ENCODE results near the gene FOXF1.

Gene FOXF1

DNA sequence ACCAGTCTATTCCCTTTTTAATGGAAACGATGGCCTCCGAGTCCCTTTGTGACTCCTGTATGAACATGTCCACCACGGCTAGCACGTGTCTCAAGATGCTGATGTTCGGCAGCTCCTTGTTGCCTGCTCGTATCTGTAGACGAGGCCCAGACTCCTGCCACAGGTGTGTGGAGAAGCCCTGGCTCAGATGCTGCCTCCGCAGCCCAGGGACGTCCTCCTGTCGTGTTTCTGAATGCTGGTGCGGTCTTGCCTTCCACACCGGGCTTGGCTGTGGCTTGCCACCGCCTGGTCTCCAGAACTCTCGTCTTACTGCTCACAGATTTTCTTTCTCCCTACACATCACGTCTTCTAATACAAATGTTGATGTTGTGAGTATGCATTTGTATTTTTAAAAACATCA, 17.0 kb downstream of the FOXF1 start:
- H3K36me3 ChIP-seq = peaks cover 18% of the 10 kb centered on the region
- no peak overlapping the region for H3K27ac ChIP-seq
- no peaks in the 10 kb centered on the region for H3K9me3 ChIP-seq
- peaks cover 20% of the 10 kb centered on the region for H3K27me3 ChIP-seq
- no peak for TF ChIP-seq CTCF (IDR thresholded peaks at IDR 0.05)
- peaks cover 0 to under 1% of the 10 kb centered on the region in 2 experiments for H3K4me1 ChIP-seq (ENCODE audit: control insufficient read depth in 1 of 2, insufficient read depth in 1 of 2, low read depth in 1 of 2, low read length in 1 of 2)
- no peak overlapping the region for H3K4me3 ChIP-seq (ENCODE audit: low read depth in 1 of 2, low read length in 1 of 2)

DNA sequence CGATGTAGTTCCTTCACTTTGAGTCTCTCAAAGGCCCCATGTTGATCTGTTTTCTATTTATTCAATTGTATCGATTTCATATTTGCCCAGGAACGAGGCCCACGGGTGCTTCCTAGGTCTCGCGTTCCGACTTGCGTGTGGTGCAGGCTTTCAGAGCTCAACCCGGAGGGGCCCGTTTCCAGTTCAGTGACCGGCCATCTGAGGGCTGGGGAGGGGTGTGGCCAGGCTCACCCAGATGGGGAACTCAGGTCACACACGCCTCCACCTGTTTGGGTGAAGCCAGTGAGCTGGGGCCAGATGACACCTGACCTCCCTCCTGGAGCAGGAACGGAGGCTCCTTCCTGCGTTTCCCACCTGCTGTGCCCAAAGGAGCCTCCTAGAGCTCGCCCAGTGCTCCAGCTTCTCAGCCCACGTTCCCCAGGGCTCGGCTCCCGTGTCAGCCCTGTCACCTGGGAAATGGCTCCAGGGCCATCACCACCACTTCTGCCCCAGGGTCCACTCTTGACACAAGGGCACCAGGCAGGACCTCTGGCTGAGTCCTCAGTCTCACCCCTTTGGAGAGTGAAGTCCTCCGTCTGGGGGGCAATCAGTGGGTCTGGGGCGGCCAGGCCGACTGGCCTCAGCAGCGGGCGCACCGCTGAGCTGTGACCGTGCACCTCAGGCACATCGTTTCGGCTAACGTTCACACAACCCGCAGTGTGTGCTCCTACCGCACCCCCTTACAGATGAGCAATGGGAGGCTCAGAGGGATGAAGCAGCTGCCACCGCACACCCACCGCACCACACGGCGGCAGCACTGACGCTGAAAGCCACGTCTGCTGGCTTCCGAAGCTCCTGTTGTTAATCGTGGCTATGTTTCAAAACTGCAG, 18.0 kb downstream of the FOXF1 start:
- H3K27me3 ChIP-seq = peaks cover 14% of the 10 kb centered on the region
- H3K27ac ChIP-seq = no peak overlapping the region
- TF ChIP-seq CTCF (IDR thresholded peaks at IDR 0.05) = no peak
- H3K9me3 ChIP-seq = no peaks in the 10 kb centered on the region
- peaks cover 25% of the 10 kb centered on the region for H3K36me3 ChIP-seq
- no peaks in the 10 kb centered on the region for H3K4me1 ChIP-seq (ENCODE audit: control insufficient read depth in 1 of 2, insufficient read depth in 1 of 2, low read depth in 1 of 2, low read length in 1 of 2)
- no peak overlapping the region for H3K4me3 ChIP-seq (ENCODE audit: low read depth in 1 of 2, low read length in 1 of 2)

DNA sequence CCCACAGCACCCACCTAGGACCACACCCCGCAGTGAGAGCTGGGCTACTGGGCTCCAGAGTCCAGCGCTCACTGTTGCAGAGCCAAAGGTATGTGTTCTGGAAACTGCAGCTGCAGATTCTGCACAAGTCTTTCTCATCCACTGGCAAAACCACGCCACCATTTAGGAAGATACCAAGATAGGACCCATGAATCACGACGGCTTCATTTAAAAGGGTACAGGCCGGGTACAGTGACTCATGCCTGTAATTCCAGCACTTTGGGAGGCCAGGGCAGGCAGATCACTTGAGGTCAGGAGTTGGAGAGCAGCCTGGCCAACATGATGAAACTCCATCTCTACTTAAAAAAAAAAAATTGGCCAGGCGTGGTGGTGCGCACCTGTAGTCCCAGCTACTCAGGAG, 18.8 kb downstream of the FOXF1 start:
- Histone ChIP-seq H3K27ac (no peak overlapping the region), H3K4me1 (ENCODE audit: control insufficient read depth in 1 of 2, insufficient read depth in 1 of 2, low read depth in 1 of 2, low read length in 1 of 2) (no peaks in the 10 kb centered on the region), H3K9me3 (no peaks in the 10 kb centered on the region), H3K36me3 (peaks cover 31% of the 10 kb centered on the region), H3K27me3 (peaks cover 6% of the 10 kb centered on the region), H3K4me3 (ENCODE audit: low read depth in 1 of 2, low read length in 1 of 2) (no peak overlapping the region)
- TF ChIP-seq CTCF (IDR thresholded peaks at IDR 0.05) = no peak

DNA sequence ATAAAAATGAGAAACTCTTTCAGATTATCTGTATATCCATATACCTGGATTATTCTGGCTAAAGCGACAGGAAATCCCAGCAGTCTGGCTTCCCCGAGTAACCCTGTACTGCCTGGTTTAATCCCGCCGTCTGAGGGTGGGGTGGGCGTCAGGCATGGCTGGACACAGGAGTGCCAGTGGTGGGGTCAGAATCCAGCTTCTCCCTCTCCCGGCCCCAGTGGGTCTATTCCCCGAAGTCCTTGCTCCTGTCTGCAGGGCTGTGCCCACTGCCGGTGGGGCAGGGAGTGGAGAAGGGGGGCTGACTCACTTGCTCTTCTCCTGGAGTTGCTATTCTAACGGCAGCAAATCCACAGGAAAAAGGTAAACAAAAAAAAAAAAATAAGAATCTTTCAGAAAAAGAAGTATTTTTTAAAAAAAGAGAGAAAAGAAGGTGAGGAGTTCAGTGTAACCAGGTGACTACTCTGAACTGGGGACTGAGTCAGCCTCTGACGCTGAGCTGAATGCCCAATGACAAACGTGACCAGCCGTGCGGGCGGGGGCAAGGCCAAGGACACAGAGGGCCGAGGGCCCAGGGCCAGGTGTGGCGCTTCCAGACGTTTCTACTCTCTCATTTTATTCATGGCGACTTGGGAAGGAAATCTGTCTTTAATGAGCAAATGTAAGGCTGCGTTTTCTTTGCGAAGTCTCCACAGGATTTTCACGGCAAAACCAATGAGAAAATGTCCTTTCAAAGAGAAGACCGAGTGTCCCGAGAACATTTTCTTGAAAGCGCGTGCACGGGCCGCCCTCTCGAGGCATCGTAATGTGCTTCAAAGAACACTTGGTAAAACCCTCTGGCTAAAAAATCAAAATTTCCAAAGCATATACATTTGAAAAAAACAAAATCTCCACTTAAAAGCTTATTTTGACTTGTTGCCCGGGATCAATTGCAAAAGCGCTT, 20.2 kb downstream of the FOXF1 start:
- TF ChIP-seq CTCF (IDR thresholded peaks at IDR 0.05) = no peak
- H3K4me1 ChIP-seq (ENCODE audit: control insufficient read depth in 1 of 2, insufficient read depth in 1 of 2, low read depth in 1 of 2, low read length in 1 of 2) = no peaks in the 10 kb centered on the region
- no peaks in the 10 kb centered on the region for H3K9me3 ChIP-seq
- H3K27ac ChIP-seq = no peak overlapping the region
- no peaks in the 10 kb centered on the region for H3K27me3 ChIP-seq
- H3K4me3 ChIP-seq (ENCODE audit: low read depth in 1 of 2, low read length in 1 of 2) = no peak overlapping the region
- H3K36me3 ChIP-seq = peaks cover 39% of the 10 kb centered on the region

DNA sequence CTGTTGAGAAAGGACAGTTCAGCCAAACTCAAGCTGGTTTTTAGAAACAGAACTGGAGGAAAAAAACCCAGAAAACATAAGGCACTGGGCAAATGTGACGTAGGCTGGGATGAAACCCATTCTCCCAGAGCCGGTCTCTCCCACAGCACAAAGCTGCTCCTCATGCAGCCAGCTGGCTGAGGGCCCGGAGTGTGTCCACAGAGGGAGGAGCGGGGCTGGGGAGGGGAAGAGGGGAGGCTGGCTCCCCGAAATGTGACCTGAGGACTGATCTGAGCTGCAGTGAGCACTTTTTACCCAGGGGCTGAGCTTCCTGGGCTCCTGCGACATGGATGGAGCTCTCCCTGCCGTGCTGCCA, 20.8 kb downstream of the FOXF1 start:
- no peak for TF ChIP-seq CTCF (IDR thresholded peaks at IDR 0.05)
- no peak overlapping the region for H3K27ac ChIP-seq
- no peak overlapping the region for H3K4me3 ChIP-seq (ENCODE audit: low read depth in 1 of 2, low read length in 1 of 2)
- H3K9me3 ChIP-seq = no peaks in the 10 kb centered on the region
- no peaks in the 10 kb centered on the region for H3K27me3 ChIP-seq
- H3K36me3 ChIP-seq = peaks cover 45% of the 10 kb centered on the region
- H3K4me1 ChIP-seq (ENCODE audit: control insufficient read depth in 1 of 2, insufficient read depth in 1 of 2, low read depth in 1 of 2, low read length in 1 of 2) = no peaks in the 10 kb centered on the region
